ENCODE data around the gene F13A1. TPM values are rescaled to one million over a fixed set of nuclear protein-coding genes. Genes with fewer than 3 reads are reported as not detected.
"Not testable (repeated sequence)": the region's sequence is repeated elsewhere in the genome, so short reads cannot be mapped to it uniquely, and the experiment has no call there.

The F13A1 gene
- total and polyA plus RNA-seq, 2 of the 8 experiments (the other 6 are each of a cell fraction or from before 2014, with no cell fraction given) = 0.57 to 1.5 TPM

DNA sequence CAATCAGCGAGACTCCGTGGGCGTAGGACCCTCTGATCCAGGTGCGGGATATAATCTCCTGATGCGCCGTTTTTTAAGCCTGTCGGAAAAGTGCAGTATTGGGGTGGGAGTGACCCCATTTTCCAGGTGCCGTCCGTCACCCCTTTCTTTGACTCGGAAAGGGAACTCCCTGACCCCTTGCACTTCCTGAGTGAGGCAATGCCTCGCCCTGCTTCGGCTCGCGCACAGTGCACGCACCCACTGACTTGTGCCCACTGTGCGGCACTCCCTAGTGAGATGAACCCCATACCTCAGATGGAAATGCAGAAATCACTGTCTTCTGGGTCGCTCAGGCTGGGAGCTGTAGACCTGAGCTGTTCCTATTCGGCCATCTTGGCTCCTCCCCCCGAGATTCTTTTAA lies 20.1 kb downstream of the F13A1 start:
- H3K4ac ChIP-seq (replicated peaks; ENCODE audit: insufficient read length, low read depth, low read length); H3K36me3 ChIP-seq (ENCODE audit: control insufficient read depth in 2 of 4, insufficient read depth in 4 of 4, low read length in 3 of 4); H3K9ac ChIP-seq (replicated peaks in 1 of 4; ENCODE audit: extremely low read depth in 1 of 4, low read depth in 3 of 4, low read length in 3 of 4); H3K4me1 ChIP-seq (replicated peaks in 1 of 4; ENCODE audit: control insufficient read depth in 3 of 4, insufficient read depth in 4 of 4, low read length in 3 of 4); H4K91ac ChIP-seq (replicated peaks; ENCODE audit: insufficient read length, low read length); H3K27ac ChIP-seq (ENCODE audit: low read depth, low read length); H3K23ac ChIP-seq (ENCODE audit: insufficient read length); H2BK5ac ChIP-seq (ENCODE audit: low read depth, low read length); H2BK20ac ChIP-seq (ENCODE audit: low read length); H3K4me2 ChIP-seq (ENCODE audit: insufficient read depth in 1 of 2, low read depth in 2 of 2, low read length in 2 of 2); H3K4me3 ChIP-seq (ENCODE audit: extremely low read depth in 1 of 4, insufficient read depth in 2 of 4, low read depth in 3 of 4, low read length in 4 of 4); H4K5ac ChIP-seq (ENCODE audit: insufficient read length, low read depth, low read length); H2AFZ ChIP-seq (ENCODE audit: low read length); CTCF ChIA-PET (ENCODE audit: partially characterized antibody); H2BK12ac ChIP-seq (ENCODE audit: low read depth, low read length); H4K8ac ChIP-seq (ENCODE audit: extremely low read depth, insufficient read depth, low read length); H3K79me2 ChIP-seq (ENCODE audit: control insufficient read depth in 1 of 2, insufficient read depth in 2 of 2, low read length in 2 of 2); H2BK120ac ChIP-seq (replicated peaks; ENCODE audit: low read depth, low read length); H2AK5ac ChIP-seq (ENCODE audit: low read depth, low read length); H3K27me3 ChIP-seq (replicated peaks in 1 of 4; ENCODE audit: control insufficient read depth in 3 of 4, extremely low read depth in 1 of 4, insufficient read depth in 3 of 4, low read length in 3 of 4); H3K79me1 ChIP-seq (ENCODE audit: low read depth, low read length); POLR2A ChIA-PET (ENCODE audit: partially characterized antibody); H3K18ac ChIP-seq (ENCODE audit: extremely low read depth, low read length); H2BK15ac ChIP-seq (ENCODE audit: low read length); H3K23me2 ChIP-seq (ENCODE audit: low read depth, low read length); H4K20me1 ChIP-seq (replicated peaks in 1 of 2; ENCODE audit: control insufficient read depth in 1 of 2, insufficient read depth in 2 of 2, low read length in 2 of 2); H3K56ac ChIP-seq (replicated peaks; ENCODE audit: insufficient read length, low read depth, low read length); H3K14ac ChIP-seq (ENCODE audit: insufficient read length); DNase-seq (ENCODE audit: low read depth in 1 of 2, low spot score in 2 of 2); FAIRE-seq: not testable (repeated sequence)
- 84% methylated on average over 12 of the region's 19 CpGs; no CpG with 5 or more reads in 1 of the 2 experiments for WGBS, 2 experiments (ENCODE audit: extremely low coverage in 1 of 2, insufficient coverage in 1 of 2, insufficient read length in 1 of 2, insufficient replicate concordance in 2 of 2, low coverage in 1 of 2, low lambda C conversion rate in 2 of 2, missing lambda C conversion rate in 1 of 2)
- peaks cover 3 to 10% of the 10 kb centered on the region in 2 experiments; a peak in 2 of 4 replicates for H3K9me3 ChIP-seq (ENCODE audit: insufficient read depth in 2 of 2, low read depth in 1 of 2, low read length in 1 of 2)

Data from H1 (cell line).